HepG2 (cell line): ENCODE data around the gene NME2. TPM values are rescaled to one million over a fixed set of nuclear protein-coding genes. Genes with fewer than 3 reads are reported as not detected.

Source experiments
- CCDC6 ChIP-seq: sonication (generic); formaldehyde crosslinking; IDR thresholded peaks from 2 replicates; pipeline ENCODE4 v1.8.1; 2022; ENCODE audit warnings: mild to moderate bottlenecking, missing genetic modification reagents, moderate library complexity
- RARG ChIP-seq: sonication (generic); formaldehyde crosslinking; IDR thresholded peaks from 2 replicates; pipeline ENCODE4 v1.4.0; 2020; ENCODE audit warnings: low read depth, mild to moderate bottlenecking, missing genetic modification reagents
- TOE1 ChIP-seq: sonication (generic); formaldehyde crosslinking; IDR thresholded peaks from 2 replicates; pipeline ENCODE4 v1.4.0; 2020; ENCODE audit warnings: mild to moderate bottlenecking, missing genetic modification reagents
- ZFP62 ChIP-seq: sonication (generic); formaldehyde crosslinking; IDR thresholded peaks from 2 replicates; pipeline ENCODE4 v1.4.0; 2020; ENCODE audit warnings: missing genetic modification reagents
- ZNF552 ChIP-seq: sonication (generic); formaldehyde crosslinking; IDR thresholded peaks from 2 replicates; pipeline ENCODE4 v1.9.0; 2022; ENCODE audit warnings: missing genetic modification reagents, mild to moderate bottlenecking, borderline replicate concordance
- polyA plus RNA-seq, 8 experiments: library from polyadenylated mRNA; depleted of rRNA in 3 of 8; stranded (reverse) in 7 of 8; unstranded in 1 of 8; fragments of >200 nt; fragmentation: Illumina TruSeq in 4 of 8; extraction: Trizol in 4 of 8; gene quantifications; 2 replicates each; pipeline versions ENCODE4 v1.2.1 to v1.2.3, GENCODE V29; 2011 to 2016; ENCODE audit warnings: low read depth in 4 of 8, missing spikeins in 1 of 8, mixed read lengths in 1 of 8; ENCODE audit not compliant: insufficient read depth in 1 of 8
- total RNA-seq, 5 experiments: library from RNA; depleted of rRNA; stranded (reverse); fragments of >200 nt; fragmentation: Illumina TruSeq; extraction: Trizol; gene quantifications; 2 replicates each; pipeline ENCODE4 v1.2.3, GENCODE V29; 2016; ENCODE audit warnings: low read depth in 1 of 5
- TF ChIP-seq, protein P1 (sequence below): sonication (generic); formaldehyde crosslinking; IDR thresholded peaks from 2 replicates; pipeline ENCODE4 v1.5.0; 2020; ENCODE audit warnings: missing genetic modification reagents
- TF ChIP-seq, protein P2 (sequence below): sonication (generic); formaldehyde crosslinking; IDR thresholded peaks from 2 replicates; pipeline ENCODE4 v1.4.0; 2020; ENCODE audit warnings: missing genetic modification reagents, borderline replicate concordance

NME2 gene
- total and polyA plus RNA-seq, 2 of the 13 experiments (the other 11 are each of a cell fraction or from before 2014, with no cell fraction given): 790 to 1,213 TPM

DNA sequence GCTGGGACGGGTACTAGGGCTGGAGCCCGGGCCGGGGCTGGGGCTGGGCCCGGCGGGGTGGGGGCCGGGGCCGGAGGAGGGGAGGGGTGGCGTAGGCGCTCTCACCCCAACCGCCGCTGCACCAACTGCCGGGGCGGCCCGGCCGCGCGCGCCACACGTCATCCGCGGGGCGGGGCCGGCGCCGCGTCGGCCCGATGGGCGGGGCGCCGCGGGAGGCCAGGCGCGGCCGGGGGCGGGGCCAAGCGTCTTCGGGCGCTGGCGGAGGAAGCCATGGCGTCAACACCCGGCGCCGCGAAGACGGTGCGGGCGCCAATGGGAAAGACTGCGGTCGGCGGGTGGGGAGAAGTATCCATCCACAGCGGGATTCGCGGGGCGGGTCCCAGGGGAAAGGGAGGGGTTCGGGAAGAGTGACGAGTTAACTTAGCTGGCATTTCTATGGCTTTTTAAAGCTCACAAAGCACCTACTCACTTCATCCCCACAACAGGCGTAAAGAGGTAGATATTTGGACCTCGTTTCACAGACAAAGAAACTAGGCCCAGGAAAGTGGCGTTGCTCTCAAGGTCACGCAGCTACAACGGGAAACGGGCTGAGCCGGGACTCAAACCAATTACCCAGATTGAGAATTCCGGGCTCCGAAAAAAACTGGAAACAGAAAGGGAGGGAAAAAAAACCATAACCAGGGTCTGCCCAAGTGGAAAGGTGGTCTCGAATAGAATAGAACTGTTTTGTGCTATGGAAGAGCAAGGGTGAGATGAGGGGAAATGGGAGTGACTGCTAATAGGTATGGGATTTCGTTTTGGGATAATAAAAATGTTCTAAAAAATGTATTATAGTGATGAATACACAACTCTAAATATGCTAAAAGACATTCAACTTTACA, 45.2 kb upstream of the NME2 start, which contains the start of gene SPAG9 (continued):
- peak; percentile 56 for TF ChIP-seq CCDC6
- TF ChIP-seq ZFP62 (CRISPR knock-in tag): no peak
- TF ChIP-seq ZNF552: no peak
- no peak for TF ChIP-seq TOE1 (CRISPR knock-in tag)
- TF ChIP-seq, protein P1, sequence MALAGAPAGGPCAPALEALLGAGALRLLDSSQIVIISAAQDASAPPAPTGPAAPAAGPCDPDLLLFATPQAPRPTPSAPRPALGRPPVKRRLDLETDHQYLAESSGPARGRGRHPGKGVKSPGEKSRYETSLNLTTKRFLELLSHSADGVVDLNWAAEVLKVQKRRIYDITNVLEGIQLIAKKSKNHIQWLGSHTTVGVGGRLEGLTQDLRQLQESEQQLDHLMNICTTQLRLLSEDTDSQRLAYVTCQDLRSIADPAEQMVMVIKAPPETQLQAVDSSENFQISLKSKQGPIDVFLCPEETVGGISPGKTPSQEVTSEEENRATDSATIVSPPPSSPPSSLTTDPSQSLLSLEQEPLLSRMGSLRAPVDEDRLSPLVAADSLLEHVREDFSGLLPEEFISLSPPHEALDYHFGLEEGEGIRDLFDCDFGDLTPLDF (CRISPR knock-in tag): 0 out of 2 replicates have a peak, but pooled peaks have one; percentile 48
- TF ChIP-seq, protein P2, sequence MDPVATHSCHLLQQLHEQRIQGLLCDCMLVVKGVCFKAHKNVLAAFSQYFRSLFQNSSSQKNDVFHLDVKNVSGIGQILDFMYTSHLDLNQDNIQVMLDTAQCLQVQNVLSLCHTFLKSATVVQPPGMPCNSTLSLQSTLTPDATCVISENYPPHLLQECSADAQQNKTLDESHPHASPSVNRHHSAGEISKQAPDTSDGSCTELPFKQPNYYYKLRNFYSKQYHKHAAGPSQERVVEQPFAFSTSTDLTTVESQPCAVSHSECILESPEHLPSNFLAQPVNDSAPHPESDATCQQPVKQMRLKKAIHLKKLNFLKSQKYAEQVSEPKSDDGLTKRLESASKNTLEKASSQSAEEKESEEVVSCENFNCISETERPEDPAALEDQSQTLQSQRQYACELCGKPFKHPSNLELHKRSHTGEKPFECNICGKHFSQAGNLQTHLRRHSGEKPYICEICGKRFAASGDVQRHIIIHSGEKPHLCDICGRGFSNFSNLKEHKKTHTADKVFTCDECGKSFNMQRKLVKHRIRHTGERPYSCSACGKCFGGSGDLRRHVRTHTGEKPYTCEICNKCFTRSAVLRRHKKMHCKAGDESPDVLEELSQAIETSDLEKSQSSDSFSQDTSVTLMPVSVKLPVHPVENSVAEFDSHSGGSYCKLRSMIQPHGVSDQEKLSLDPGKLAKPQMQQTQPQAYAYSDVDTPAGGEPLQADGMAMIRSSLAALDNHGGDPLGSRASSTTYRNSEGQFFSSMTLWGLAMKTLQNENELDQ (CRISPR knock-in tag): no peak
- TF ChIP-seq RARG (CRISPR knock-in tag): no peak
